HEK293 (cell line): ENCODE data around the gene PLCL2.

Experiments
- CTCF ChIA-PET: fragments of 350-600 bp; formaldehyde crosslinking; extraction: SDS; loops from one replicate; lab custom pipeline; 2021; ENCODE audit warnings: antibody characterized with exemption; lab: Yijun Ruan, JAX
- POLR2A ChIA-PET: fragments of 300-600 bp; formaldehyde crosslinking; extraction: SDS; loops from one replicate; lab custom pipeline; 2020; ENCODE audit warnings: antibody characterized with exemption, inconsistent platforms; lab: Yijun Ruan, JAX
- H3K27ac ChIP-seq: fragments of 200-500 bp; sonication (Bioruptor generic); 2 replicates; pipeline ENCODE4 v1.5.1; 2014; ENCODE audit warnings: low read depth, low read length, control low read depth, inconsistent platforms; ENCODE audit errors: extremely low read depth
- H3K36me3 ChIP-seq, 2 experiments: fragments of 200-500 bp in 1 of 2; sonication (Bioruptor generic) in 1 of 2; 1 replicate in 1 of 2; 2 replicates in 1 of 2; pipeline ENCODE4 v1.5.1; 2014 to 2017; ENCODE audit warnings: inconsistent platforms in 2 of 2, low read length in 2 of 2; ENCODE audit not compliant: control insufficient read depth in 2 of 2, insufficient read depth in 1 of 2
- H3K4me1 ChIP-seq: fragments of 200-500 bp; sonication (Bioruptor generic); 2 replicates; pipeline ENCODE4 v1.5.1; 2014; ENCODE audit warnings: mild to moderate bottlenecking, low read length, inconsistent platforms; ENCODE audit not compliant: control insufficient read depth, insufficient read depth
- H3K4me3 ChIP-seq: 2 replicates; pipeline ENCODE4 v1.5.1; 2011; ENCODE audit warnings: low read depth, mild to moderate bottlenecking, control low read depth, low read length, moderate library complexity
- H3K9me3 ChIP-seq: fragments of 200-500 bp; sonication (Bioruptor generic); 2 replicates; pipeline ENCODE4 v1.5.1; 2014; ENCODE audit warnings: low read depth, low read length, inconsistent platforms; ENCODE audit not compliant: control insufficient read depth, insufficient read depth
- HOXC10 ChIP-seq: sonication (generic); formaldehyde crosslinking; IDR thresholded peaks from 2 replicates; pipeline ENCODE4 v1.8.1; 2023; ENCODE audit warnings: mild to moderate bottlenecking, missing genetic modification reagents
- HOXD13 ChIP-seq: sonication (generic); formaldehyde crosslinking; IDR thresholded peaks from 2 replicates; pipeline ENCODE4 v1.8.0; 2022; ENCODE audit warnings: missing genetic modification reagents, borderline replicate concordance
- KLF7 ChIP-seq: fragments of 450-650 bp; formaldehyde crosslinking; IDR thresholded peaks from 2 replicates; pipeline ENCODE4 v1.5.1; 2016; ENCODE audit warnings: missing biosample characterization, missing genetic modification characterization, borderline replicate concordance
- PRDM1 ChIP-seq: fragments of 450-650 bp; formaldehyde crosslinking; IDR thresholded peaks from 2 replicates; pipeline ENCODE4; 2016; ENCODE audit warnings: missing biosample characterization, missing genetic modification characterization
- SP7 ChIP-seq: fragments of 450-650 bp; formaldehyde crosslinking; IDR thresholded peaks from 2 replicates; pipeline ENCODE4 v1.5.1; 2016; ENCODE audit warnings: missing biosample characterization, missing genetic modification characterization
- ZBTB20 ChIP-seq: fragments of 450-650 bp; formaldehyde crosslinking; IDR thresholded peaks from 2 replicates; pipeline ENCODE4 v1.5.1; 2016; ENCODE audit warnings: missing biosample characterization, missing genetic modification characterization
- ZBTB48 ChIP-seq: fragments of 450-650 bp; formaldehyde crosslinking; IDR thresholded peaks from 2 replicates; pipeline ENCODE4 v1.5.1; 2016; ENCODE audit warnings: missing biosample characterization, missing genetic modification characterization
- ZFHX2 ChIP-seq: fragments of 450-650 bp; formaldehyde crosslinking; conservative IDR thresholded peaks from 2 replicates; pipeline ENCODE4 v1.5.1; 2016; ENCODE audit warnings: missing biosample characterization, missing genetic modification characterization
- ZNF10 ChIP-seq: fragments of 450-650 bp; formaldehyde crosslinking; IDR thresholded peaks from 2 replicates; pipeline ENCODE4 v1.5.1; 2017; ENCODE audit warnings: missing biosample characterization, missing genetic modification characterization
- ZNF426 ChIP-seq: fragments of 450-650 bp; formaldehyde crosslinking; IDR thresholded peaks from 2 replicates; pipeline ENCODE4 v1.5.1; 2017; ENCODE audit warnings: missing biosample characterization, missing genetic modification characterization, mild to moderate bottlenecking, inconsistent platforms, moderate library complexity
- ZNF555 ChIP-seq: fragments of 450-650 bp; formaldehyde crosslinking; conservative IDR thresholded peaks from 2 replicates; pipeline ENCODE4 v1.5.1; 2017; ENCODE audit warnings: missing biosample characterization, mild to moderate bottlenecking, missing genetic modification characterization, inconsistent platforms
- ZNF580 ChIP-seq: fragments of 450-650 bp; formaldehyde crosslinking; IDR thresholded peaks from 2 replicates; pipeline ENCODE4 v1.5.1; 2016; ENCODE audit warnings: missing biosample characterization, missing genetic modification characterization
- ZNF654 ChIP-seq: fragments of 450-650 bp; formaldehyde crosslinking; IDR thresholded peaks from 2 replicates; pipeline ENCODE4 v1.5.1; 2016; ENCODE audit warnings: low read depth, missing biosample characterization, missing genetic modification characterization
- ZNF677 ChIP-seq: fragments of 450-650 bp; IDR thresholded peaks from 2 replicates; pipeline ENCODE4 v1.5.0; 2018; ENCODE audit warnings: missing biosample characterization, mild to moderate bottlenecking, missing genetic modification characterization, moderate library complexity
- TF ChIP-seq, protein P1 (sequence below): fragments of 450-650 bp; formaldehyde crosslinking; IDR thresholded peaks from 2 replicates; pipeline ENCODE4 v1.5.1; 2017; ENCODE audit warnings: missing biosample characterization, missing genetic modification characterization
- TF ChIP-seq, protein P2 (sequence below): IDR thresholded peaks from 2 replicates; pipeline ENCODE4 v1.6.1; 2011; ENCODE audit warnings: mild to moderate bottlenecking, low read depth, low read length, borderline replicate concordance
- TF ChIP-seq, protein P3 (sequence below): fragments of 450-650 bp; formaldehyde crosslinking; IDR thresholded peaks from 2 replicates; pipeline ENCODE4 v1.5.1; 2016; ENCODE audit warnings: missing biosample characterization, missing genetic modification characterization
- TF ChIP-seq, protein P4 (sequence below): fragments of 450-650 bp; formaldehyde crosslinking; IDR thresholded peaks from 2 replicates; pipeline ENCODE4 v1.5.1; 2016; ENCODE audit warnings: missing biosample characterization, missing genetic modification characterization, borderline replicate concordance

PLCL2 gene

DNA sequence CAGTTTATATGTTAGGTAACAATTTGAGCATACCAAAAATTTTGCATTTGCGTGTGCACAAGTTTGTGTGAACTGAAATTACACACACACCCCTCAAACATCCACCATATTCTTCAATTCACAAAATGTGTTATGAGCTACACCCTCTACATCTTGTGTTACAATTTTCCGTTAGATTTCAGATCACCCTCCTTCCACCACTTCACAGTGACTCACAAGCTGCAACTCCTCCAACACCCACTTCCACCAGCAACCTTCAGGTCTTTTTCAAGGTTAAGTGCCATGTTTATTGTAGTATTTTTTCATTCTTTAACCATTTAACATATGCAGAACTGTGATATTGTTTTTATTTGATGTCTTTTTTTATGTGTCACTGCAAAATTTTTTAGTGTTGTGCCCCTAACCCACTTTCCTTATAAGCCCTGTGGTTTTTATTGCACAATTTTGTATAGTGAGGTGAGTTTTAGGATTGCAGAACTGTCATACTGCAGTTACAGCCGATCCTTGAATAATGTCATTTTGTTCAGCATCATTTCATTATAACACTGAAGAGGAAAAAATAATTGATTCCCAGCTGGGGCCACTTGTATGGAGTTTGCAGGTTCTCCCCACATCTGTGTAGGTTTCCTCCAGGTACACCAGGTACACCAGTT is 148.9 kb downstream of the PLCL2 start:
- ChIA-PET POLR2A (no interaction called here), CTCF (interaction anchor here (1.0 kb wide), 1 partner anchor 17 kb away, joined by 3 read pairs; no protein-coding TSS in a partner anchor)
- Histone ChIP-seq H3K4me3 (no peak overlapping the region), H3K36me3 (no peaks in the 10 kb centered on the region), H3K4me1 (peaks cover 6% of the 10 kb centered on the region; the same call in 1 of the 2 replicates), H3K9me3 (no peaks in the 10 kb centered on the region), H3K27ac (no peak overlapping the region)
- TF ChIP-seq, protein P1, sequence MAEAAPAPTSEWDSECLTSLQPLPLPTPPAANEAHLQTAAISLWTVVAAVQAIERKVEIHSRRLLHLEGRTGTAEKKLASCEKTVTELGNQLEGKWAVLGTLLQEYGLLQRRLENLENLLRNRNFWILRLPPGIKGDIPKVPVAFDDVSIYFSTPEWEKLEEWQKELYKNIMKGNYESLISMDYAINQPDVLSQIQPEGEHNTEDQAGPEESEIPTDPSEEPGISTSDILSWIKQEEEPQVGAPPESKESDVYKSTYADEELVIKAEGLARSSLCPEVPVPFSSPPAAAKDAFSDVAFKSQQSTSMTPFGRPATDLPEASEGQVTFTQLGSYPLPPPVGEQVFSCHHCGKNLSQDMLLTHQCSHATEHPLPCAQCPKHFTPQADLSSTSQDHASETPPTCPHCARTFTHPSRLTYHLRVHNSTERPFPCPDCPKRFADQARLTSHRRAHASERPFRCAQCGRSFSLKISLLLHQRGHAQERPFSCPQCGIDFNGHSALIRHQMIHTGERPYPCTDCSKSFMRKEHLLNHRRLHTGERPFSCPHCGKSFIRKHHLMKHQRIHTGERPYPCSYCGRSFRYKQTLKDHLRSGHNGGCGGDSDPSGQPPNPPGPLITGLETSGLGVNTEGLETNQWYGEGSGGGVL (tag by site-specific recombination): no peak
- no peak for TF ChIP-seq ZBTB48 (tag by site-specific recombination)
- no peak for TF ChIP-seq ZNF677
- TF ChIP-seq HOXD13 (CRISPR knock-in tag): no peak
- TF ChIP-seq, protein P2, sequence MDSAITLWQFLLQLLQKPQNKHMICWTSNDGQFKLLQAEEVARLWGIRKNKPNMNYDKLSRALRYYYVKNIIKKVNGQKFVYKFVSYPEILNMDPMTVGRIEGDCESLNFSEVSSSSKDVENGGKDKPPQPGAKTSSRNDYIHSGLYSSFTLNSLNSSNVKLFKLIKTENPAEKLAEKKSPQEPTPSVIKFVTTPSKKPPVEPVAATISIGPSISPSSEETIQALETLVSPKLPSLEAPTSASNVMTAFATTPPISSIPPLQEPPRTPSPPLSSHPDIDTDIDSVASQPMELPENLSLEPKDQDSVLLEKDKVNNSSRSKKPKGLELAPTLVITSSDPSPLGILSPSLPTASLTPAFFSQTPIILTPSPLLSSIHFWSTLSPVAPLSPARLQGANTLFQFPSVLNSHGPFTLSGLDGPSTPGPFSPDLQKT: no peak
- TF ChIP-seq KLF7 (tag by site-specific recombination): no peak
- no peak for TF ChIP-seq ZFHX2 (tag by site-specific recombination)
- TF ChIP-seq ZNF654 (tag by site-specific recombination): no peak
- no peak for TF ChIP-seq ZBTB20 (tag by site-specific recombination)
- TF ChIP-seq PRDM1 (tag by site-specific recombination): no peak
- TF ChIP-seq ZNF555 (tag by site-specific recombination): no peak
- no peak for TF ChIP-seq ZNF10 (tag by site-specific recombination)
- TF ChIP-seq SP7 (tag by site-specific recombination): no peak
- TF ChIP-seq, protein P3, sequence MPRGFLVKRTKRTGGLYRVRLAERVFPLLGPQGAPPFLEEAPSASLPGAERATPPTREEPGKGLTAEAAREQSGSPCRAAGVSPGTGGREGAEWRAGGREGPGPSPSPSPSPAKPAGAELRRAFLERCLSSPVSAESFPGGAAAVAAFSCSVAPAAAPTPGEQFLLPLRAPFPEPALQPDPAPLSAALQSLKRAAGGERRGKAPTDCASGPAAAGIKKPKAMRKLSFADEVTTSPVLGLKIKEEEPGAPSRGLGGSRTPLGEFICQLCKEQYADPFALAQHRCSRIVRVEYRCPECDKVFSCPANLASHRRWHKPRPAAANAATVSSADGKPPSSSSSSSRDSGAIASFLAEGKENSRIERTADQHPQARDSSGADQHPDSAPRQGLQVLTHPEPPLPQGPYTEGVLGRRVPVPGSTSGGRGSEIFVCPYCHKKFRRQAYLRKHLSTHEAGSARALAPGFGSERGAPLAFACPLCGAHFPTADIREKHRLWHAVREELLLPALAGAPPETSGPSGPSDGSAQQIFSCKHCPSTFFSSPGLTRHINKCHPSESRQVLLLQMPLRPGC (tag by site-specific recombination): no peak
- TF ChIP-seq ZNF580 (tag by site-specific recombination): no peak
- TF ChIP-seq, protein P4, sequence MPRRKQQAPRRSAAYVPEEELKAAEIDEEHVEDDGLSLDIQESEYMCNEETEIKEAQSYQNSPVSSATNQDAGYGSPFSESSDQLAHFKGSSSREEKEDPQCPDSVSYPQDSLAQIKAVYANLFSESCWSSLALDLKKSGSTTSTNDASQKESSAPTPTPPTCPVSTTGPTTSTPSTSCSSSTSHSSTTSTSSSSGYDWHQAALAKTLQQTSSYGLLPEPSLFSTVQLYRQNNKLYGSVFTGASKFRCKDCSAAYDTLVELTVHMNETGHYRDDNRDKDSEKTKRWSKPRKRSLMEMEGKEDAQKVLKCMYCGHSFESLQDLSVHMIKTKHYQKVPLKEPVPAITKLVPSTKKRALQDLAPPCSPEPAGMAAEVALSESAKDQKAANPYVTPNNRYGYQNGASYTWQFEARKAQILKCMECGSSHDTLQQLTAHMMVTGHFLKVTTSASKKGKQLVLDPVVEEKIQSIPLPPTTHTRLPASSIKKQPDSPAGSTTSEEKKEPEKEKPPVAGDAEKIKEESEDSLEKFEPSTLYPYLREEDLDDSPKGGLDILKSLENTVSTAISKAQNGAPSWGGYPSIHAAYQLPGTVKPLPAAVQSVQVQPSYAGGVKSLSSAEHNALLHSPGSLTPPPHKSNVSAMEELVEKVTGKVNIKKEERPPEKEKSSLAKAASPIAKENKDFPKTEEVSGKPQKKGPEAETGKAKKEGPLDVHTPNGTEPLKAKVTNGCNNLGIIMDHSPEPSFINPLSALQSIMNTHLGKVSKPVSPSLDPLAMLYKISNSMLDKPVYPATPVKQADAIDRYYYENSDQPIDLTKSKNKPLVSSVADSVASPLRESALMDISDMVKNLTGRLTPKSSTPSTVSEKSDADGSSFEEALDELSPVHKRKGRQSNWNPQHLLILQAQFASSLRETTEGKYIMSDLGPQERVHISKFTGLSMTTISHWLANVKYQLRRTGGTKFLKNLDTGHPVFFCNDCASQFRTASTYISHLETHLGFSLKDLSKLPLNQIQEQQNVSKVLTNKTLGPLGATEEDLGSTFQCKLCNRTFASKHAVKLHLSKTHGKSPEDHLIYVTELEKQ (tag by site-specific recombination): no peak
- no peak for TF ChIP-seq ZNF426 (tag by site-specific recombination)
- no peak for TF ChIP-seq HOXC10 (CRISPR knock-in tag)
